ENCODE measurements around the gene COX6B2.

The COX6B2 gene

DNA sequence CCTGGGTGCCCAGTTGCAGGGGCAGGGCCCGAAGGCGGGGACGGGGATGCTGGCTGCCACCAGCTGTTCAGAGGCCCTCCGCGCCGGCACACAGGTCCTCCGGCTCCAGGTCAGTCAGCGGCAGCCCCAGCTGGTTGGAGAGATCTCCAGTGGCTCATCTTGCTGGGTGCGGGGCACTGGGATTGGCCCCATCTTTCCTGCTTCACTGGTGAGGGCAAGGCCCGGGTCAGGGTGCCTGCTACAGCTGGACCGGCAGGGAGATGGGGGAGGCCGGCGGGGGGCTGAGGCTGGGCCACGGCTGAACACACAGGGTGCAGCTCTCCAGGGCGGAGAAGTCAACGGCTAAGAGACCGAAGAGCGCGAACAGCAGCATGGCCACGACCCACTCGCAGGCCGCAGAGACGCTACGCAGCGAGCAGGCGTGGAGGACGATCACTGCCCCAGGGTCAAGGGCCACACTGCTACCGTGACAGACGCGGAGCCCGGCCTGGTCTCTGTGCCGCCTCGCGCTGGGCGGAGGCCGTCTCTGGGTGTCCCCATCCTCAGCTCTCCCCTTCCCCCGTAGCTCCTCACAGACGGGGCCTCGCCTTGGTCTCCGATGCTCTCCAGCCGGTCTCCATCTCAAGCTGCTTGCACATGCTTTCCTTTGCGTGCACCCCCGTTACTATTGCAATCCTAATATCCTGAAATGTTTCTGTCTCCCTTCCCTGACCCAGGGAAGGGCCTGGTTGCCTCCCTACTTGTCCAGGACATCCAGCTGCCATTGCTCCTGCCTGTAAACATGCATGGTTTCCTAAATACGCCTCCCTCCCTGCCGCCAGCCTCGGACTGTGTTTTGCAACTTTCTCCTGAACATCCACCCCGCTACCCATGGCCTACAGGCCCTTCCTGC, 41.7 kb downstream of the COX6B2 start:
- DNase-seq (ENCODE audit: low read depth): no peak

- no peak for DNase-seq (ENCODE audit: low read depth)
Measured at GRCh38 chr19:55311797-55312196, 42.7 kb downstream of the COX6B2 start.

GRCh38 chr19:55311397-55311796, 43.1 kb downstream of the COX6B2 start:
- no peak for DNase-seq (ENCODE audit: low read depth)

DNA sequence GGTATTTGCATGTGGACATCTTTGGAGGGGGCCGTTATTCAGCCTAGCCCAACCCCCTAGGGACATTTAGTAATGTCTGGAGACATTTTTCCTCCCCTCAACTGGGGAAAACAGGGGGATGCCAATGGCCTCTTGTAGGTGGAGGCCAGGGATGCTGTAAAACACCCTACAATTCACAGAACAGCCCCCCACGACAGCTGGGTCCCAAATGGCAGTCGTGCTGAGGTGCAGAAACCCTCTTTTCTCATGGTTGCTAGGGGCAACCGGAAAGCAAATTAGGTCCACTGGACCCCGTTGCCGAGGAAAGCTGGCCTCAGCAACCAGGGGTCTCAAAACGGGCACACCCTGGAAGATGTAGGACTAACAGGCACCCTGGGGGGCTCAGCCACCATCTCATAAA, 44.0 kb downstream of the COX6B2 start:
- no peak for DNase-seq (ENCODE audit: low read depth)

- no peak for DNase-seq (ENCODE audit: low read depth)
Measured at GRCh38 chr19:55309448-55309847, 45.1 kb downstream of the COX6B2 start.

DNA sequence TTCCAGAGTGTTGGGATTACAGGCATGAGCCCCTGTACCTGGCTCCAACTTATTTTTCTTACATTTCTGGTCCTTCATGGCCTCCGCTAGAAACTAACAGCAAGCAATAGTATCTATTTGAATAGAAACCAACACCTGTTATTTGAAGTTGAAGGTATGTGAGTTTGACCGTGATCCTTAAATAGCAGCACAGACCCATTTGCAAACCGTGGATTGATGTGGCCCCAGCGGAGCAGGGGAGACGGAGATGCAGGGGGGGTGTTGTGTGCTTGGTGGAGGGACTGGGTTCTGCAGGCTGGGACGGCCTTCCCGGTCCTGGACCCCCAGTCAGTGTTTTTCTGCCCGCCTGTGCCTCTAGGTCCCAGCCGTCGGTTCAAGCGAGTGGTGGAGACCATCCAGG, 46.2 kb downstream of the COX6B2 start:
- no peak for DNase-seq (ENCODE audit: low read depth)

GRCh38 chr19:55306712-55307111, 47.8 kb downstream of the COX6B2 start:
- DNase-seq (ENCODE audit: low read depth): no peak

GRCh38 chr19:55305983-55306562, 48.4 kb downstream of the COX6B2 start:
- no peak for DNase-seq (ENCODE audit: low read depth)

- DNase-seq (ENCODE audit: low read depth): no peak
Measured at GRCh38 chr19:55305491-55305890, 49.0 kb downstream of the COX6B2 start.

- no peak for DNase-seq (ENCODE audit: low read depth)
Measured at GRCh38 chr19:55304980-55305379, 49.5 kb downstream of the COX6B2 start.

GRCh38 chr19:55304279-55304978, 50.1 kb downstream of the COX6B2 start:
- no peak for DNase-seq (ENCODE audit: low read depth)

DNA sequence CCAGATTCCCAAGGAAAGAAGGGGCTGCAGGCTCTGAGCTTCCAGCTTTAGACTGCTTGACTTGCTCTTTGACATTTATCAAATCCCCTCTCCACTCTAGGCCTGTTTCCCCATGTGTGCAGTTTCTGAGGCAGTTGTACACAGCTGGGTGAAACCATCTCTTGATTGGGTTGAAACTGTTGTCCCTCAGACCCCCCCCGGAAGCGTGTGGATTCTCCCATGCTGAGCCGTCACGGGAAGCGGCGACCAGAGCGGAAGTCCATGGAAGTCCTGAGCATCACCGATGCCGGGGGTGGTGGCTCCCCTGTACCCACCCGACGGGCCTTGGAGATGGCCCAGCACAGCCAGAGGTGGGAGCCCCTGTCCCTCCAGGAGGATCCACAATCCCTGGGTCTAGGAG, 51.0 kb downstream of the COX6B2 start:
- no peak for DNase-seq (ENCODE audit: low read depth)

DNA sequence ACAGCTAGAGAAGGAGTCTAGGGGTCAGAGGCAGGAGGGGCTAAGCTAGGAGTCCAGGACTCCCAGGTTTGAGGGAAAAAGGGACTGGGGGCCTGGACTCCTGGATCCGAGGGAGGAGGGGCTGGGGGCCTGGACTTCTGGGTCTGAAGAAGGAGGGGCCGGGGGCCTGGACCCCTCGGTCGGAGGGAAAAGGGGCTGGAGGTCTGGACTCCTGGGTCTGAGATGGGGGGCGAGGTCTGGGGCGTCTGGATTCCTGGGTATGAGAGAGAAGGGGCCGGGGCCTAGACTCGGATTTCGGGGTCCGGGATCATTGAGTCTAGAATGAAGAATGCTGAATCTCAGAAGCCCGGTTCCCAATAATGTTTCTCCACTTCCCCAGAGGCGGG, 52.2 kb downstream of the COX6B2 start:
- DNase-seq (ENCODE audit: low read depth): no peak

DNA sequence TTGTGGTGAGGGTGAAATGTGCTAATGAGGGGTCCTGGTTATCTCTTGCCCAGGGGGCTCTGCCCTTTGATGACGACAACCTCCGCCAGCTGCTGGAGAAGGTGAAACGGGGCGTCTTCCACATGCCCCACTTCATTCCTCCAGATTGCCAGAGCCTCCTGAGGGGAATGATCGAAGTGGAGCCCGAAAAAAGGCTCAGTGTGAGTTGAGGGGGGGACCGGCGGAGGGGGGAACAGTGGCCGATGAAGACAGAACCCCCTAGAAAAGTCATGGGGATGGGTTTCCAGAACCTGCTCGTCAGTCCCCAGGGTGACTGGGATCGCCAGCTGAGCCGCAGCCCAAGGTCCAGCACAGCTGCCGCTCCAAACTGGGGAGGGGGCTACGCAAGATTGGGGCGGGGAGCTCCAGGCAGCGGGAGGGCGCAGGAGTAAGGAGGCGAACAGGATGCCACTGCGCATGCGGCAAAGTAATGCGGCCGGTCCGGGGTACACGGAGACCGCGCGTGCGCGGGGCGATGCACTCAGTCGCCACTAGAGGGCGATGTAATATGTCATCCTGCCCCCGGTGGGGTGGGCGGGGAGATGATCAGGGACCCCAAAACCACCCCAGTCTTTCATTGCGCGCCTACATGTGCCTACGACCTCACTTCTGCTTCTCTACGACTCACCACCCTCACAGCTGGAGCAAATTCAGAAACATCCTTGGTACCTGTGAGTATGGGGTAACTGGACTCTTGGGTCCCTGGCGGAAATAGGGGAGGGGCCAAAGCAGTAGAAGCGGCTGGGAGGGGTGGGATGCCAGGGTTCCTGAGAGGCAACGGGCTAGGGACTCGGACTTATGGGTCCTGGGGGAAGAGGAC, 52.8 kb downstream of the COX6B2 start:
- DNase-seq (ENCODE audit: low read depth): no peak

GRCh38 chr19:55300886-55301458, 53.5 kb downstream of the COX6B2 start:
- no peak for DNase-seq (ENCODE audit: low read depth)

- no peak for DNase-seq (ENCODE audit: low read depth)
Measured at GRCh38 chr19:55299991-55300390, 54.5 kb downstream of the COX6B2 start.
